Colonic mucosa (tissue), 4 donors: ENCODE data around the gene REV3L. TPM values are rescaled to one million over a fixed set of nuclear protein-coding genes. Genes with fewer than 3 reads are reported as not detected.

Experiments
- DNase-seq: peaks from one replicate; pipeline ENCODE4 v3.0.0-alpha.2; 2020
- H3K27ac ChIP-seq: fragments of 200-600 bp; one replicate; pipeline ENCODE4 v1.8.0; 2021
- H3K27me3 ChIP-seq: fragments of 200-600 bp; one replicate; pipeline ENCODE4 v1.8.0; 2021
- H3K36me3 ChIP-seq: fragments of 200-600 bp; one replicate; pipeline ENCODE4 v1.8.0; 2021
- H3K4me1 ChIP-seq: fragments of 200-600 bp; one replicate; pipeline ENCODE4 v1.8.0; 2021; ENCODE audit warnings: mild to moderate bottlenecking
- H3K4me3 ChIP-seq: fragments of 200-600 bp; one replicate; pipeline ENCODE4 v1.8.0; 2021
- H3K9ac ChIP-seq, 2 donors: one replicate each; pipeline ENCODE4 v1.7.0; 2013; ENCODE audit warnings: control low read depth in 2 of 2, low read depth in 2 of 2, low read length in 2 of 2
- H3K9me3 ChIP-seq: fragments of 200-600 bp; one replicate; pipeline ENCODE4 v1.8.0; 2021
- CTCF ChIP-seq: fragments of 200-600 bp; IDR thresholded peaks from one replicate; pipeline ENCODE4 v1.8.0; 2022; ENCODE audit warnings: antibody characterized with exemption, mild to moderate bottlenecking
- intact Hi-C: fragments of 100-400 bp; cut with DNase I; formaldehyde crosslinking; loops from one replicate; pipeline ENCODE4 v1.14.1; 2022
- total RNA-seq, 2 donors: library from RNA; stranded (reverse); fragmentation: NEBNext Ultra II Directional in 1 of 2; extraction: Animal tissue kit (Norgen Biotek cat#: 25700) in 1 of 2; gene quantifications; one replicate each; pipeline ENCODE4 v1.2.1, GENCODE V29; 2021
- donor health status: healthy.
- donor health status: DM: no; HTN: no; CAD: no.
- donor health status: DM: no; HTN: no; CAD: no.

The REV3L gene
- total RNA-seq, 2 donors from 2014 or later = 16.7 to 20.8 TPM

- H3K9ac ChIP-seq = no peak overlapping the region
- intact Hi-C loops = no loop called here
- DNase-seq = no peak
- no peaks in the 10 kb centered on the region for H3K27me3 ChIP-seq
- TF ChIP-seq CTCF = no peak
- H3K27ac ChIP-seq = no peak overlapping the region
- H3K4me1 ChIP-seq = no peaks in the 10 kb centered on the region
- H3K36me3 ChIP-seq = no peaks in the 10 kb centered on the region
- H3K9me3 ChIP-seq = no peaks in the 10 kb centered on the region
- H3K4me3 ChIP-seq = no peak overlapping the region
These were observed 14.5 kb downstream of the REV3L start for GRCh38 chr6:111468329-111469012.

- no peak for TF ChIP-seq CTCF
- Histone ChIP-seq H3K27me3 (no peaks in the 10 kb centered on the region), H3K4me3 (no peak overlapping the region), H3K36me3 (no peaks in the 10 kb centered on the region), H3K9ac (no peak overlapping the region), H3K27ac (no peak overlapping the region), H3K4me1 (no peaks in the 10 kb centered on the region), H3K9me3 (no peaks in the 10 kb centered on the region)
- no peak for DNase-seq
- intact Hi-C loops = no loop called here
These were observed 18.8 kb downstream of the REV3L start for GRCh38 chr6:111464184-111464583.

- H3K4me1 ChIP-seq = no peaks in the 10 kb centered on the region
- H3K4me3 ChIP-seq = no peak overlapping the region
- no peak for TF ChIP-seq CTCF
- DNase-seq = no peak
- no peak overlapping the region for H3K27ac ChIP-seq
- no peaks in the 10 kb centered on the region for H3K27me3 ChIP-seq
- no peak overlapping the region for H3K9ac ChIP-seq
- no peaks in the 10 kb centered on the region for H3K36me3 ChIP-seq
- H3K9me3 ChIP-seq = no peaks in the 10 kb centered on the region
- intact Hi-C loops = no loop called here
These were observed 20.1 kb downstream of the REV3L start for GRCh38 chr6:111462770-111463391.

GRCh38 chr6:111461860-111462259 lies 21.2 kb downstream of the REV3L start:
- no peaks in the 10 kb centered on the region for H3K4me1 ChIP-seq
- H3K36me3 ChIP-seq = no peaks in the 10 kb centered on the region
- TF ChIP-seq CTCF = no peak
- intact Hi-C loops = no loop called here
- H3K9ac ChIP-seq = no peak overlapping the region
- H3K9me3 ChIP-seq = no peaks in the 10 kb centered on the region
- H3K27me3 ChIP-seq = no peaks in the 10 kb centered on the region
- H3K27ac ChIP-seq = no peak overlapping the region
- H3K4me3 ChIP-seq = no peak overlapping the region
- no peak for DNase-seq

GRCh38 chr6:111458670-111459232 lies 24.3 kb downstream of the REV3L start:
- TF ChIP-seq CTCF = no peak
- H3K36me3 ChIP-seq = no peaks in the 10 kb centered on the region
- DNase-seq = no peak
- no peaks in the 10 kb centered on the region for H3K9me3 ChIP-seq
- intact Hi-C loops = no loop called here
- no peak overlapping the region for H3K27ac ChIP-seq
- H3K9ac ChIP-seq = no peak overlapping the region
- H3K27me3 ChIP-seq = no peaks in the 10 kb centered on the region
- H3K4me3 ChIP-seq = no peak overlapping the region
- no peaks in the 10 kb centered on the region for H3K4me1 ChIP-seq
